ENCODE results near the gene MTA2.

Gene MTA2

GRCh38 chr11:62592146-62592815 lies 9.4 kb downstream of the MTA2 start:
- H3K36me3 ChIP-seq (ENCODE audit: control insufficient read depth in 2 of 2, insufficient read depth in 1 of 2, low read length in 2 of 2) = peaks cover 10 to 66% of the 10 kb centered on the region in 2 experiments; a peak in 2 of 3 replicates

GRCh38 chr11:62591448-62592145 lies 10.1 kb downstream of the MTA2 start, which contains the start of gene TUT1:
Gene TUT1, minus strand, starts transcription at chr11:62591523. Its CDS starts 38 bp downstream, at chr11:62591485.
- CTCF ChIA-PET = interaction anchor here (0.5 to 3.5 kb wide), 19 partner anchors 9 to 337 kb away, joined by 3 to 19 read pairs (median 5); partner anchors contain the start of genes B3GAT3 and MTA2
- H3K36me3 ChIP-seq (ENCODE audit: control insufficient read depth in 2 of 2, insufficient read depth in 1 of 2, low read length in 2 of 2) = peaks cover 6 to 63% of the 10 kb centered on the region in 2 experiments; a peak in 2 of 3 replicates
- peak within 1 kb of the TSS; percentile 73 for H3K27ac ChIP-seq (ENCODE audit: extremely low read depth, low read depth, low read length)
- POLR2A ChIA-PET = interaction anchor here (0.5 to 6.0 kb wide), 73 partner anchors 8 to 620 kb away, joined by 3 to 140 read pairs (median 7); partner anchors contain the start of genes AHNAK, B3GAT3, C11orf98 and CSKMT
- no peaks in the 10 kb centered on the region for H3K9me3 ChIP-seq (ENCODE audit: control insufficient read depth, insufficient read depth, low read depth, low read length)
- H3K4me3 ChIP-seq (ENCODE audit: low read depth, low read length) = peak within 1 kb of the TSS; percentile 50
- H3K4me1 ChIP-seq (ENCODE audit: control insufficient read depth, insufficient read depth, low read length) = no peaks in the 10 kb centered on the region
- peak; percentile 90 for TF ChIP-seq ZBTB6 (tag by site-specific recombination; IDR thresholded peaks at IDR 0.05)
- no peak for TF ChIP-seq ZNF302 (tag by site-specific recombination; IDR thresholded peaks at IDR 0.05; ENCODE audit: low read depth)
- peak; percentile 80 for TF ChIP-seq ZNF394 (tag by site-specific recombination; IDR thresholded peaks at IDR 0.05; ENCODE audit: borderline replicate concordance)
- TF ChIP-seq, protein P1, sequence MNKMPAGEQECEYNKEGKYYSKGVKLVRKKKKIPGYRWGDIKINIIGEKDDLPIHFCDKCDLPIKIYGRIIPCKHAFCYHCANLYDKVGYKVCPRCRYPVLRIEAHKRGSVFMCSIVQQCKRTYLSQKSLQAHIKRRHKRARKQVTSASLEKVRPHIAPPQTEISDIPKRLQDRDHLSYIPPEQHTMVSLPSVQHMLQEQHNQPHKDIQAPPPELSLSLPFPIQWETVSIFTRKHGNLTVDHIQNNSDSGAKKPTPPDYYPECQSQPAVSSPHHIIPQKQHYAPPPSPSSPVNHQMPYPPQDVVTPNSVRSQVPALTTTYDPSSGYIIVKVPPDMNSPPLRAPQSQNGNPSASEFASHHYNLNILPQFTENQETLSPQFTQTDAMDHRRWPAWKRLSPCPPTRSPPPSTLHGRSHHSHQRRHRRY (tag by site-specific recombination; IDR thresholded peaks at IDR 0.05) = no peak
- TF ChIP-seq ZNF335 (tag by site-specific recombination; conservative IDR thresholded peaks at IDR 0.05) = no peak
- peak; percentile 59; the same call in 1 of the 2 replicates for TF ChIP-seq ZNF558 (tag by site-specific recombination; IDR thresholded peaks at IDR 0.05)
- TF ChIP-seq ZNF529 (tag by site-specific recombination; IDR thresholded peaks at IDR 0.05; ENCODE audit: insufficient replicate concordance) = no peak
- TF ChIP-seq, protein P2, sequence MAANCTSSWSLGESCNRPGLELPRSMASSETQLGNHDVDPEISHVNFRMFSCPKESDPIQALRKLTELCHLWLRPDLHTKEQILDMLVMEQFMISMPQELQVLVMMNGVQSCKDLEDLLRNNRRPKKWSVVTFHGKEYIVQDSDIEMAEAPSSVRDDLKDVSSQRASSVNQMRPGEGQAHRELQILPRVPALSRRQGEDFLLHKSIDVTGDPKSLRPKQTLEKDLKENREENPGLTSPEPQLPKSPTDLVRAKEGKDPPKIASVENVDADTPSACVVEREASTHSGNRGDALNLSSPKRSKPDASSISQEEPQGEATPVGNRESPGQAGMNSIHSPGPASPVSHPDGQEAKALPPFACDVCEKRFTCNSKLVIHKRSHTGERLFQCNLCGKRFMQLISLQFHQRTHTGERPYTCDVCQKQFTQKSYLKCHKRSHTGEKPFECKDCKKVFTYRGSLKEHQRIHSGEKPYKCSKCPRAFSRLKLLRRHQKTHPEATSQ (tag by site-specific recombination; IDR thresholded peaks at IDR 0.05) = 0 out of 2 replicates have a peak, but pooled peaks have one; percentile 49

More at GRCh38 chr11:62592146-62592815, 9.4 kb downstream of the MTA2 start:
- Histone ChIP-seq H3K4me3 (ENCODE audit: low read depth, low read length) (peak overlapping the region; percentile 42), H3K27ac (ENCODE audit: extremely low read depth, low read depth, low read length) (peak overlapping the region; percentile 53), H3K9me3 (ENCODE audit: control insufficient read depth, insufficient read depth, low read depth, low read length) (no peaks in the 10 kb centered on the region), H3K4me1 (ENCODE audit: control insufficient read depth, insufficient read depth, low read length) (no peaks in the 10 kb centered on the region)
- CTCF ChIA-PET = interaction anchor here (0.5 to 3.5 kb wide), 19 partner anchors 9 to 199 kb away, joined by 3 to 19 read pairs (median 4); partner anchors contain the start of genes B3GAT3, C11orf98, CSKMT and MTA2
- peak; percentile 72; the same call in 1 of the 2 replicates for TF ChIP-seq CTCF (tag by site-specific recombination; IDR thresholded peaks at IDR 0.05)
- no peak for TF ChIP-seq GLI4 (tag by site-specific recombination; IDR thresholded peaks at IDR 0.05)
- TF ChIP-seq IKZF3 (tag by site-specific recombination; IDR thresholded peaks at IDR 0.05) = 0 out of 2 replicates have a peak, but pooled peaks have one; percentile 7
- no peak for TF ChIP-seq ZNF549 (tag by site-specific recombination; IDR thresholded peaks at IDR 0.05)
- peak; percentile 4; the same call in 1 of the 2 replicates for TF ChIP-seq GLIS1 (tag by site-specific recombination; IDR thresholded peaks at IDR 0.05)
- TF ChIP-seq ZSCAN23 (tag by site-specific recombination; IDR thresholded peaks at IDR 0.05) = 0 out of 2 replicates have a peak, but pooled peaks have one; percentile 2
- TF ChIP-seq ZNF398 (tag by site-specific recombination; IDR thresholded peaks at IDR 0.05) = peak; percentile 50; the same call in 1 of the 2 replicates
- TF ChIP-seq ZNF600 (tag by site-specific recombination; IDR thresholded peaks at IDR 0.05) = 0 out of 2 replicates have a peak, but pooled peaks have one; percentile 54
- 0 out of 2 replicates have a peak, but pooled peaks have one; percentile 1 for TF ChIP-seq EGR2 (tag by site-specific recombination; IDR thresholded peaks at IDR 0.05; ENCODE audit: low read depth)
- TF ChIP-seq PBX3 (CRISPR knock-in tag; IDR thresholded peaks at IDR 0.05) = 0 out of 2 replicates have a peak, but pooled peaks have one; percentile 8
- TF ChIP-seq ZNF335 (tag by site-specific recombination; conservative IDR thresholded peaks at IDR 0.05) = peak; percentile 85
- POLR2A ChIA-PET = interaction anchor here (0.5 to 6.0 kb wide), 58 partner anchors 8 to 458 kb away, joined by 3 to 140 read pairs (median 8); partner anchors contain the start of genes AHNAK, B3GAT3, C11orf98 and CSKMT

Measured in HEK293 (cell line).